ENCODE data around the gene CNIH1.
"Not testable (repeated sequence)": the region's sequence is repeated elsewhere in the genome, so short reads cannot be mapped to it uniquely, and the experiment has no call there.

The CNIH1 gene

DNA sequence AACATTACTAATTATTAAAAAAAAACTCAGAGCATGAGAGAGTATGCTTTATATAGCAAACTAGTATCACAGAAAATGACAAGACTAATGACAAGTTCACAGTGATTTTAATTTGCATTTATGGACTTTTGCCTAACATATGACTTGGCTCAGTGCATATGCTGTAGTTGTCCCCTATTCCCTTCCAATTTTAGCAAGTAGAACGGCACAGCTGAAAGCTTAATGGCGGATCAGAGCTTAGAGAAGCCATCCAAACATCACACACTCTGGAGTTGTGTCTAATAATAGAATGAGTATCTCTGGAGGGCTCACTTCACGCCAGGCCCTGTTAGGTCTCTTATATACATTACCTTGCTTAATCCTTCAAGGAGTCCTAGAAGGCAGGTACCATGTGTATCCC is 13.3 kb downstream of the CNIH1 start:
- no peak for DNase-seq
- H3K27ac Mint-ChIP-seq = peak overlapping the region; percentile 92
- H3K36me3 Mint-ChIP-seq (ENCODE audit: low read depth) = peaks cover 96% of the 10 kb centered on the region
- H3K4me3 Mint-ChIP-seq = no peak overlapping the region
- peaks cover 74% of the 10 kb centered on the region for H3K4me1 Mint-ChIP-seq (ENCODE audit: low read depth)
- H3K9me3 Mint-ChIP-seq = no peaks in the 10 kb centered on the region
- H3K27me3 Mint-ChIP-seq = no peaks in the 10 kb centered on the region

DNA sequence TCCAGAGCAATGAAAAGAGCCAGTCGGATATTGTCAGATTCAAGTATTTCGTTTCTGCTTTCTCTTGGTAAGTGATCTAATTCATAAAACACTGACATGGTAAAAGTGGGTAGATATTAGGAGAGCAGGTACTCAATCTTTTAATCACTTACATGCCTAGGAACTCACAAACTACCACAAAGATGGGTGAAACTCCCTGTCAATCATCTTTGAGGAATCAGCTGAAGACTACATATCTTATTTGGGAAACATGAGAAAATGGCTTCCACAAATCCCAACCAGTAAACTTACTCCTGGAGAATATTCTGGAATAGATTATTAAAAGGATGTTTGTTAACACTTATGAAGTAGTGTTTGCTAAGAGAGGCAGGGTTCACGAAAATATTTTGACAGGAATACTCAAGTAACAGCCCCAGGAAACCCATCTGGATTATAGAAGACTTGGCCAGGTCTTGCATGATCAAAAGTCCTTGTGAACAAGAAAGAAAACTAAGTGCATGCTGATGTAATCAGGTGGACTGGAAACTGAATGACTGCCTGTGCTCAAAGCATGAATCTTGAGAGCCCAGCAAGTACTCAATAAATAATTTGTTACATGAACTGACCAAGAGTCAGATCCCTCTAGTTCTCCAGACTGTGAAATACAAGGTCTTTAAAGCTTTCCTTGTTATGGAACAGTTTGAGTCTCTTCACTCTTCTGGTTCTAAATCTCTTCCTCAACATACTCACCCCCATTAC is 15.5 kb downstream of the CNIH1 start:
- peaks cover 86% of the 10 kb centered on the region for H3K36me3 Mint-ChIP-seq (ENCODE audit: low read depth)
- peak overlapping the region; percentile 57 for H3K27ac Mint-ChIP-seq
- DNase-seq = no peak
- H3K4me3 Mint-ChIP-seq = no peak overlapping the region
- H3K4me1 Mint-ChIP-seq (ENCODE audit: low read depth) = peaks cover 60% of the 10 kb centered on the region
- H3K27me3 Mint-ChIP-seq = no peaks in the 10 kb centered on the region
- H3K9me3 Mint-ChIP-seq = no peaks in the 10 kb centered on the region

DNA sequence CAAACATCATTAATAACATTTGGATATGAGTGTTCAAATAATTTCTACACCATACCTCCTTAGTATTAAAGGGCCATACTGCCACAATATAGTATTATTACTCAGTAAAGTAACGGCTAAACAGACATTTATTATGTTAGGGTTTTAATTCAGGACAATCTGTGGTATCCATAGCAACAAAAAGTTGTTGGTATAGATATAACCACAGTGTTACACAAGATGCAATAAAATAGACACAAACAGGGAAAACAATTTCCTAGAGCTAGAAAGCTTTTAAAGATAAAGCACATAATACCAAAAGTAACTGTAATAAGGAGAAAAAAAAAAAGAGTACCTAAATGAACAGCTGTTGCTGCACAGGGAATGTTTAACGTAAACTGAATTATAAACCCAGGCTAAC is 16.1 kb downstream of the CNIH1 start:
- Mint-ChIP-seq H3K27me3 (no peaks in the 10 kb centered on the region), H3K27ac (peak overlapping the region; percentile 37), H3K4me1 (ENCODE audit: low read depth) (peaks cover 58% of the 10 kb centered on the region), H3K36me3 (ENCODE audit: low read depth) (peaks cover 86% of the 10 kb centered on the region), H3K4me3 (no peak overlapping the region), H3K9me3 (no peaks in the 10 kb centered on the region)
- DNase-seq = no peak

DNA sequence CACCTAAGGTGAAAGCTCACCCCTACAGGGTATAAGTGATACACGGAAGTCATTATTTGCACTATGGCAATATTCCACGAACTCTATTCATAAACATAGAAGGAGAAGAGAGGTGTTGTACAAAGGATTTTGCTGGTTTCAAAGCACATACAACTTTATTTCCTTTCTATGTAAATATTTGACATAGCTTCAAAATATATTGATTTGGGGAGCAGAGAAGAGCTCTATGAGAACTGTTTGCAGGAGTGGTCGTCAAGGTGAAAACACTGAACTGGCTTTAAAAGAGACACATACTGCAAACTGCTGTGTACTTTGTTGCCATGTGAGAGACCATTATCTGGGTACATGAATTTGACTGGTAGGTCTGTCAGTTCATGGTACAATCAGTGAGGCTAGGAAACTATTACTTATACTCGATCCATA is 16.7 kb downstream of the CNIH1 start:
- Mint-ChIP-seq H3K9me3 (no peaks in the 10 kb centered on the region), H3K27ac (peak overlapping the region; percentile 6), H3K4me1 (ENCODE audit: low read depth) (peaks cover 52% of the 10 kb centered on the region), H3K27me3 (no peaks in the 10 kb centered on the region), H3K4me3 (no peak overlapping the region), H3K36me3 (ENCODE audit: low read depth) (peaks cover 86% of the 10 kb centered on the region)
- no peak for DNase-seq

DNA sequence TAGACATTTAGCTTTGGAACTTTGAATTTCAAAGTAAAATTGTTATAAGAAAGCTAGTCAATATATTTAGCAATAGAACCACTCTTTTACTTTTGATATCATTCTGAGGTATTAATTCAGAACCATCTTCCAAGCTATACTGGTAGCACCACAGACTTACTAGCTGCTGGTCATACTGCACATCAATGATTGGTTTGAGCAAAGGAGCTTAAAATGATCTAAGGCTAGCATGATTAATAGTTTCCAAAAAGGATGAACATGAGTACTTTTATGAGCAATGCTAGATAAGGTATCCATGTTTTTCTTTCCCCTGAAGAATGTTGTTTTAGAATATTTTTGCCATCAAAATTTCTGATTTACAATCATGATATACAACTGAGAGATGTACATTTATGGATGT is 17.2 kb downstream of the CNIH1 start:
- Mint-ChIP-seq H3K36me3 (ENCODE audit: low read depth) (peaks cover 82% of the 10 kb centered on the region), H3K4me1 (ENCODE audit: low read depth) (peaks cover 47% of the 10 kb centered on the region), H3K27me3 (no peaks in the 10 kb centered on the region), H3K4me3 (no peak overlapping the region), H3K27ac (peak overlapping the region; percentile 6), H3K9me3 (no peaks in the 10 kb centered on the region)
- DNase-seq = no peak

- Mint-ChIP-seq H3K27me3 (no peaks in the 10 kb centered on the region), H3K36me3 (ENCODE audit: low read depth) (peaks cover 62% of the 10 kb centered on the region), H3K4me3 (no peak overlapping the region), H3K4me1 (ENCODE audit: low read depth) (peaks cover 28% of the 10 kb centered on the region), H3K27ac (peak overlapping the region; percentile 56), H3K9me3 (no peaks in the 10 kb centered on the region)
- no peak for DNase-seq
Observed at GRCh38 chr14:54420478-54421142, 20.6 kb downstream of the CNIH1 start.

GRCh38 chr14:54411371-54411770 is 29.8 kb downstream of the CNIH1 start:
- no peaks in the 10 kb centered on the region for H3K4me1 Mint-ChIP-seq (ENCODE audit: low read depth)
- H3K4me3 Mint-ChIP-seq = no peak overlapping the region
- no peaks in the 10 kb centered on the region for H3K27me3 Mint-ChIP-seq
- H3K9me3 Mint-ChIP-seq = no peaks in the 10 kb centered on the region
- no peak for DNase-seq
- peaks cover 65% of the 10 kb centered on the region for H3K36me3 Mint-ChIP-seq (ENCODE audit: low read depth)
- no peak overlapping the region for H3K27ac Mint-ChIP-seq

DNA sequence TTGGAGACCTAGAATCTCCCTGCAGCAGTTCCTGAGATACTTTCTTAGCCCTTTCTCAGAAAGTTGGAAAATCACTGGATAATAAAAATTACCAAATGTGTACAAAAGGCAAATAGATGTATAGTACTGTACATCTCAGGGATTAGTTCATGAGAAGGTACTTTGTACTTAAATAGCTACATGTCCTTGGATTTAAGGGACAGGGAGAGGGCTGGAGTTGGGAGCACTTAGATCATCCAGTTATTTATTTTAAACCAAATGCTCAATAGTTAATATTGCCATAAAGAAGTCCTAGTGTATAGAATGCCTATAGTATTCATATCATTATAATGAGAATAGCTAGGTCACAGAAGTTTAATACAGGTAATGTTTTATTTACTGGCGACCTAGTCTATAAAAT is 31.0 kb downstream of the CNIH1 start:
- H3K36me3 Mint-ChIP-seq (ENCODE audit: low read depth) = peaks cover 74% of the 10 kb centered on the region
- H3K4me3 Mint-ChIP-seq = no peak overlapping the region
- no peaks in the 10 kb centered on the region for H3K9me3 Mint-ChIP-seq
- H3K27me3 Mint-ChIP-seq = no peaks in the 10 kb centered on the region
- no peaks in the 10 kb centered on the region for H3K4me1 Mint-ChIP-seq (ENCODE audit: low read depth)
- H3K27ac Mint-ChIP-seq = no peak overlapping the region
- DNase-seq = no peak

DNA sequence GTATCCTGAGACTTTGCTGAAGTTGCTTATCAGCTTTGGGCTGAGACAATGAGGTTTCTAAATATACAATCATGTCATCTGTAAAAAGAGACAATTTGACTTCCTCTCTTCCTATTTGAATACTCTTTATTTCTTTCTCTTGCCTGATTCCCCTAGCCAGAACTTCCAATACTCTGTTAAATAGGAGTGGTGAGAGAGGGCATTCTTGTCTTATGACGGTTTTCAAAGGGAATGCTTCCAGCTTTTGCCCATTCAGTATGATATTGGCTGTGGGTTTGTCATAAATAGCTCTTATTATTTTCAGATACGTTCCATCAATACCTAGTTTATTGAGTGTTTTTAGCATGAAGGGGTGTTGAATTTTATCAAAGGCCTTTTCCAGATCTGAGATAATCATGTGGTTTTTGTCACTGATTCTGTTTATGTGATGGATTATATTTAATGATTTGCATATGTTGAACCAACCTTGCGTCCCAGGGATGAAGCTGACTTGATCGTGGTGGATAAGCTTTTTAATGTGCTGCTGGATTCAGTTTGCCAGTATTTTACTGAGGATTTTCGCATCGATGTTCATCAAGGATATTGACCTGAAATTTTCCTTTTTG is 37.7 kb downstream of the CNIH1 start:
- DNase-seq; H3K9me3 Mint-ChIP-seq; H3K4me1 Mint-ChIP-seq (ENCODE audit: low read depth); H3K27me3 Mint-ChIP-seq; H3K4me3 Mint-ChIP-seq; H3K27ac Mint-ChIP-seq: not testable (repeated sequence)
- peaks cover 68% of the 10 kb centered on the region for H3K36me3 Mint-ChIP-seq (ENCODE audit: low read depth)

- no peak for DNase-seq
- Mint-ChIP-seq H3K4me3 (no peak overlapping the region), H3K36me3 (ENCODE audit: low read depth) (peaks cover 41% of the 10 kb centered on the region), H3K27me3 (no peaks in the 10 kb centered on the region), H3K27ac (no peak overlapping the region), H3K4me1 (ENCODE audit: low read depth) (peaks cover 22% of the 10 kb centered on the region), H3K9me3 (no peaks in the 10 kb centered on the region)
Observed at GRCh38 chr14:54399560-54399959, 41.6 kb downstream of the CNIH1 start.

GRCh38 chr14:54396493-54397335 is 44.5 kb downstream of the CNIH1 start, which contains the start of gene CDKN3:
TSS of gene CDKN3 (plus strand) at chr14:54397007. CDS start at chr14:54397069, 62 bp downstream.
- H3K4me3 Mint-ChIP-seq = peak within 1 kb of the TSS; percentile 86
- H3K4me1 Mint-ChIP-seq (ENCODE audit: low read depth) = peaks cover 22% of the 10 kb centered on the region
- H3K27me3 Mint-ChIP-seq = no peaks in the 10 kb centered on the region
- no peaks in the 10 kb centered on the region for H3K9me3 Mint-ChIP-seq
- peak within 1 kb of the TSS; percentile 88 for H3K27ac Mint-ChIP-seq
- peaks cover 14% of the 10 kb centered on the region for H3K36me3 Mint-ChIP-seq (ENCODE audit: low read depth)
- peak; percentile 97 for DNase-seq

- H3K4me3 Mint-ChIP-seq = peak overlapping the region; percentile 86
- H3K27me3 Mint-ChIP-seq = no peaks in the 10 kb centered on the region
- peaks cover 22% of the 10 kb centered on the region for H3K4me1 Mint-ChIP-seq (ENCODE audit: low read depth)
- H3K9me3 Mint-ChIP-seq = no peaks in the 10 kb centered on the region
- peaks cover 10% of the 10 kb centered on the region for H3K36me3 Mint-ChIP-seq (ENCODE audit: low read depth)
- DNase-seq = no peak
- H3K27ac Mint-ChIP-seq = peak overlapping the region; percentile 88
Observed at GRCh38 chr14:54396183-54396492, 45.0 kb downstream of the CNIH1 start.

GRCh38 chr14:54395716-54396115 is 45.5 kb downstream of the CNIH1 start:
- no peaks in the 10 kb centered on the region for H3K27me3 Mint-ChIP-seq
- no peak overlapping the region for H3K4me3 Mint-ChIP-seq
- no peaks in the 10 kb centered on the region for H3K9me3 Mint-ChIP-seq

DNA sequence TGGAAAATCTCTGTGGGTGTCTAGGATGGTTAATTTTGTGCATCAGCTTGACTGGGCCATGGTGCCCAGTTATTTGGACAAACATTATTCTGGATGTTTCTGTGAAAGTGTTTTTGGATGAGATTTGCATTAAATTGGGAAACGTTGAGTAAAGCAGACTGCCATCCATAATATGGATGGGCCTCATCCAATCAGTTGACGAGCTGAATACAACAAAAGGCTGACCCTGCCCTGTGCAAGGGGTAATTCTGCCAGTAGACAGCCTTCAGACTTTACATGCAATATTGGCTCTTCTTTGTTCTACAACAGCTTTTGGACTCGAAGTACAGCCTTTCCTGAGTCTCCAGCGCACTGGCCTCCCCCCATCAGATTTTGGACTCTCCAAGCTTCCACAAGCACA is 45.9 kb downstream of the CNIH1 start:
- no peak overlapping the region for H3K27ac Mint-ChIP-seq
- no peaks in the 10 kb centered on the region for H3K27me3 Mint-ChIP-seq
- peaks cover 7% of the 10 kb centered on the region for H3K36me3 Mint-ChIP-seq (ENCODE audit: low read depth)
- H3K4me1 Mint-ChIP-seq (ENCODE audit: low read depth) = peaks cover 22% of the 10 kb centered on the region
- no peaks in the 10 kb centered on the region for H3K9me3 Mint-ChIP-seq
- DNase-seq = no peak
- no peak overlapping the region for H3K4me3 Mint-ChIP-seq

More at GRCh38 chr14:54395716-54396115, 45.5 kb downstream of the CNIH1 start:
- no peak for DNase-seq
- no peak overlapping the region for H3K27ac Mint-ChIP-seq
- H3K36me3 Mint-ChIP-seq (ENCODE audit: low read depth) = peaks cover 9% of the 10 kb centered on the region
- H3K4me1 Mint-ChIP-seq (ENCODE audit: low read depth) = peaks cover 22% of the 10 kb centered on the region
